Parathyroid adenoma (tissue), 2 donors: Measurements from ENCODE around the gene LRP10.

Source experiments
- H2AFZ ChIP-seq: fragments of 300-600 bp; sonication (generic); one replicate; pipeline ENCODE4 v1.7.0; 2017; ENCODE audit warnings: antibody characterized with exemption, mild to moderate bottlenecking
- H3K27ac ChIP-seq: fragments of 300-600 bp; sonication (generic); one replicate; pipeline ENCODE4 v1.7.0; 2017
- H3K27me3 ChIP-seq: fragments of 300-600 bp; sonication (generic); one replicate; pipeline ENCODE4 v1.7.0; 2017; ENCODE audit warnings: low read length; ENCODE audit not compliant: control insufficient read depth, insufficient read depth
- H3K36me3 ChIP-seq: fragments of 300-600 bp; sonication (generic); one replicate; pipeline ENCODE4 v1.7.0; 2017; ENCODE audit warnings: low read length; ENCODE audit not compliant: control insufficient read depth, insufficient read depth
- H3K4me1 ChIP-seq: fragments of 300-600 bp; sonication (generic); one replicate; pipeline ENCODE4 v1.7.0; 2017; ENCODE audit warnings: control low read depth
- H3K4me2 ChIP-seq: fragments of 300-600 bp; sonication (generic); one replicate; pipeline ENCODE4 v1.7.0; 2017; ENCODE audit warnings: low read length
- H3K4me3 ChIP-seq: fragments of 300-600 bp; sonication (generic); one replicate; pipeline ENCODE4 v1.7.0; 2017; ENCODE audit warnings: low read depth, low read length
- H3K79me2 ChIP-seq: fragments of 300-600 bp; sonication (generic); one replicate; pipeline ENCODE4 v1.7.0; 2017; ENCODE audit warnings: control low read depth
- H3K9ac ChIP-seq: fragments of 300-600 bp; sonication (generic); one replicate; pipeline ENCODE4 v1.7.0; 2017; ENCODE audit warnings: mild to moderate bottlenecking
- H3K9me3 ChIP-seq: fragments of 300-600 bp; sonication (generic); one replicate; pipeline ENCODE4 v1.7.0; 2017; ENCODE audit warnings: low read length; ENCODE audit not compliant: control insufficient read depth
- CTCF ChIP-seq: fragments of 300-600 bp; sonication (generic); IDR thresholded peaks from one replicate; pipeline ENCODE4 v1.7.0; 2017; ENCODE audit warnings: antibody characterized with exemption, mild to moderate bottlenecking
- donor health status: primary hyperparathyroidism.

The LRP10 gene

DNA sequence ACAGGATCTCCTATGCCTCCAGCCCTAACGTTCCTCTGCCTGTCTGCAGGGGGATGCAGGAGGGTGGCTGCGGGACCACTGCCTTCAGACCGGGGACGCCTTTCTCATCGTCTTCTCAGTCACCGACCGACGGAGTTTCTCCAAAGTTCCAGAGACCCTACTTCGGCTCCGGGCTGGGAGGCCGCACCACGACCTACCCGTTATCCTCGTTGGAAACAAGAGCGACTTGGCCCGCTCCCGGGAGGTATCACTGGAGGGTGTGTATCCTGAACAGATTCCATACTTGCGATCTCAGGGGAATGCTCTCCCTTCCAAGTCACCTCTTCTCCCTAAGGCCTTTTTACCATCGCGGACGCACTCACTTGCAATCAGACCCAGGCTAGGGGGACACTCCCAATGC is 14.4 kb downstream of the LRP10 start:
- Histone ChIP-seq H3K27ac (peak overlapping the region; percentile 97), H3K4me3 (peak overlapping the region; percentile 95), H3K9me3 (no peaks in the 10 kb centered on the region), H3K9ac (no peak overlapping the region), H3K27me3 (no peaks in the 10 kb centered on the region), H2AFZ (peak overlapping the region; percentile 97), H3K79me2 (peaks cover 16% of the 10 kb centered on the region), H3K4me2 (peak overlapping the region; percentile 95), H3K4me1 (peaks cover 38% of the 10 kb centered on the region), H3K36me3 (no peaks in the 10 kb centered on the region)
- no peak for TF ChIP-seq CTCF

- Histone ChIP-seq H3K27ac (peak overlapping the region; percentile 97), H3K79me2 (peaks cover 15% of the 10 kb centered on the region), H3K27me3 (no peaks in the 10 kb centered on the region), H3K4me1 (peaks cover 34% of the 10 kb centered on the region), H3K36me3 (no peaks in the 10 kb centered on the region), H3K4me3 (peak overlapping the region; percentile 95), H2AFZ (peak overlapping the region; percentile 97), H3K9ac (peak overlapping the region; percentile 96), H3K4me2 (peak overlapping the region; percentile 95), H3K9me3 (no peaks in the 10 kb centered on the region)
- peak; percentile 17 for TF ChIP-seq CTCF
Measured at GRCh38 chr14:22886500-22887259, 15.1 kb downstream of the LRP10 start.

DNA sequence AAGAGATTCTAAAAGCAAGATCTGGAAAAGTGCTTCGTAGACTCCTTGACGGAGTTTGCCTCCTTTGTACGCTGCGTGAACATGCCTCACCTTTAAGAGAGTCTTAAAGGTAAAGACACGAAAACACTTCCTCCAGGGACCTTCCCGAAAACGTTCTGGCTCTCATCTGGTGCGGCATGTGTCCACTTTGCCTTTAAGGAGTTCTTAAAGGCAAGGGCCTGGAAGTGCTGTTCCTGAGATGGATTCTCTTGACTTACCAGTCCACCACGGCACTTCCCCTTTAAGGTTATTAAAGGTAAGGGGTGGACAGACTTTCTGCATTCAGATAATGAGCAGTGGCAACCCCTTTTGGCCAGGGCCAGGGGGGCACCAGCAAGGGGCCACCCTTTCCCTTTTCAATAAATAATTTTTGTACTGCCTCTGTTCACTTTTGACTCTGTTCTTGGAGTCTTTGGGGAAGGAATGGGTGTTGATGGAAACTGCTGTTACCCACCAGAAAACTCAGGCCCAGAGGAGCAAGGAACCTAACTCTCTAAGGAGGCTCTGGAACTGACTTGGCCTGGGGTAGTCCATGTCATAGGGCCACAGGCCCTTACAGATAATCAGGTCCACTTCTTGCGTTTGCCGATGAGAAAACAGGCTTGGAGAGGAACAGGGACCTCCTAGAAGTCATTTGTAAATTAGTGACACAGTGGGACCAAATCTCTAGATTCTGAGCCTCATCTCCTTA is 15.9 kb downstream of the LRP10 start:
- H3K79me2 ChIP-seq, result peaks cover 13% of the 10 kb centered on the region
- H3K36me3 ChIP-seq, result no peaks in the 10 kb centered on the region
- H3K4me2 ChIP-seq, result peak overlapping the region; percentile 95
- peak overlapping the region; percentile 95 for H3K4me3 ChIP-seq
- H3K9me3 ChIP-seq, result no peaks in the 10 kb centered on the region
- no peak for TF ChIP-seq CTCF
- H3K4me1 ChIP-seq, result peaks cover 27% of the 10 kb centered on the region
- no peaks in the 10 kb centered on the region for H3K27me3 ChIP-seq
- peak overlapping the region; percentile 97 for H3K27ac ChIP-seq
- peak overlapping the region; percentile 97 for H2AFZ ChIP-seq
- peak overlapping the region; percentile 96 for H3K9ac ChIP-seq

GRCh38 chr14:22887990-22888378 is 16.4 kb downstream of the LRP10 start:
- Histone ChIP-seq H3K9me3 (no peaks in the 10 kb centered on the region), H3K36me3 (no peaks in the 10 kb centered on the region), H3K4me1 (peaks cover 22% of the 10 kb centered on the region), H3K27me3 (no peaks in the 10 kb centered on the region), H3K79me2 (peaks cover 13% of the 10 kb centered on the region), H3K27ac (peak overlapping the region; percentile 97), H3K4me2 (peak overlapping the region; percentile 95), H3K4me3 (peak overlapping the region; percentile 95), H3K9ac (peak overlapping the region; percentile 25), H2AFZ (peak overlapping the region; percentile 74)
- TF ChIP-seq CTCF, result no peak
